GM12801 (cell line): Measurements from ENCODE around the gene TRMO.

Source experiments
- CTCF ChIP-seq: IDR thresholded peaks from one replicate; pipeline ENCODE4 v1.5.1; 2011; ENCODE audit warnings: control low read depth; ENCODE audit not compliant: insufficient read length; ENCODE audit errors: extremely low read depth

The TRMO gene

GRCh38 chr9:97918611-97919010, 3.7 kb downstream of the TRMO start:
- TF ChIP-seq CTCF, result no peak

- TF ChIP-seq CTCF, result no peak
These were observed 10.3 kb downstream of the TRMO start for GRCh38 chr9:97911970-97912369.

DNA sequence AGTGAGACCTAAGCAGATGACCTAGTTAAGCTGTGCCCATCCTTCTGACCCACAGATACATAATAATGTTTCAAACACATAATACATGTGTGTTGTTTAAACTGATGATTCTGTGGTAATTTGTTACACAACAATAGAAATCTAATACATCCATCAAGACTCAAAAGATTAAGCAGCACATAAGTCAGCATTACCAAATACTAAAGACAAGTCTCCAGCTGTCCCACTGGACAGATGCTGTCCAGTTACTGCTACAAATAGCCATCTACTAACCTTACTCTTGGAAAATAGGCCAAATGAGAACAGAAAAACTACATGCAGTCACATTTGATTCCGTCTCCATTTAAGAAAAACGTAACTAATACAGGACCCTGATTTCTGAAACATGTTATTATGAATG, 10.8 kb downstream of the TRMO start:
- TF ChIP-seq CTCF, result no peak

GRCh38 chr9:97910357-97910756, 11.9 kb downstream of the TRMO start:
- TF ChIP-seq CTCF, result no peak

DNA sequence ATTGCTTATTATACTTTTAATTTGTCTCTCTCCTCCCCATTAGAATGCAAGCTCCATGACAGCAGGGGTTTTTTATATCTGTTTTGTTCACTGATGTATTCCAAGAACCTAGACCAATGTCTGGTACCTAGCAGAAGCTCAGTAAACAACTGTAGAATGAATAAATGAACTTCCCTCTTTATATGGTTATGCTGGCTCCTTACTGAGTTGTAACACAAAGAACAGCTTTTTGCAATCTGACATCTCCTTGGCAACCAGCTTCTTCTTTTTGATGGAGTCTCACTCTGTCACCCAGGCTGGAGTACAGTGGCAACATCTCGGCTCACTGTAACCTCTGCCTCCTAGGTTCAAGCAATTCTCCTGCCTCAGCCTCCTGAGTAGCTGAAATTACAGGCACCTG, 13.6 kb downstream of the TRMO start:
- no peak for TF ChIP-seq CTCF

GRCh38 chr9:97907632-97908031, 14.7 kb downstream of the TRMO start:
- TF ChIP-seq CTCF, result no peak

GRCh38 chr9:97907046-97907445, 15.3 kb downstream of the TRMO start:
- TF ChIP-seq CTCF, result no peak
